ENCODE results near the gene LRWD1. TPM values are rescaled to one million over a fixed set of nuclear protein-coding genes. Genes with fewer than 3 reads are reported as not detected.
A peak's percentile ranks its signal among the peaks of the same experiment; 100 is the strongest.
"Not testable (repeated sequence)": the region's sequence is repeated elsewhere in the genome, so short reads cannot be mapped to it uniquely, and the experiment has no call there.

LRWD1 gene
- total RNA-seq, 1 donor from 2014 or later, result 23.5 TPM

GRCh38 chr7:102479982-102480637, 15.3 kb downstream of the LRWD1 start:
- H3K27ac Mint-ChIP-seq; H3K4me1 Mint-ChIP-seq (ENCODE audit: unreplicated experiment); H3K36me3 Mint-ChIP-seq; H3K4me3 Mint-ChIP-seq; H3K27me3 Mint-ChIP-seq; H3K9me3 Mint-ChIP-seq: not testable (repeated sequence)
- TF ChIP-seq CTCF (conservative IDR thresholded peaks at IDR 0.05), result peak; percentile 59
- peak; percentile 68 for DNase-seq (ENCODE audit: extremely low spot score, unreplicated experiment)

GRCh38 chr7:102481962-102482361, 17.2 kb downstream of the LRWD1 start:
- H3K9me3 Mint-ChIP-seq; H3K36me3 Mint-ChIP-seq; H3K27ac Mint-ChIP-seq; H3K27me3 Mint-ChIP-seq; H3K4me1 Mint-ChIP-seq (ENCODE audit: unreplicated experiment); H3K4me3 Mint-ChIP-seq: not testable (repeated sequence)
- DNase-seq (ENCODE audit: extremely low spot score, unreplicated experiment), result peak; percentile 34

- H3K4me3 Mint-ChIP-seq; DNase-seq (ENCODE audit: extremely low spot score, unreplicated experiment); H3K9me3 Mint-ChIP-seq; H3K36me3 Mint-ChIP-seq; H3K4me1 Mint-ChIP-seq (ENCODE audit: unreplicated experiment); H3K27ac Mint-ChIP-seq; H3K27me3 Mint-ChIP-seq: not testable (repeated sequence)
Observed at GRCh38 chr7:102484317-102484716, 19.5 kb downstream of the LRWD1 start.

- H3K9me3 Mint-ChIP-seq; H3K36me3 Mint-ChIP-seq; H3K4me3 Mint-ChIP-seq; H3K4me1 Mint-ChIP-seq (ENCODE audit: unreplicated experiment); H3K27ac Mint-ChIP-seq; H3K27me3 Mint-ChIP-seq: not testable (repeated sequence)
- DNase-seq (ENCODE audit: extremely low spot score, unreplicated experiment), result peak; percentile 62
Observed at GRCh38 chr7:102490529-102491075, 25.8 kb downstream of the LRWD1 start.

- H3K27ac Mint-ChIP-seq; H3K9me3 Mint-ChIP-seq; H3K4me1 Mint-ChIP-seq (ENCODE audit: unreplicated experiment); DNase-seq (ENCODE audit: extremely low spot score, unreplicated experiment); H3K27me3 Mint-ChIP-seq; H3K36me3 Mint-ChIP-seq; H3K4me3 Mint-ChIP-seq: not testable (repeated sequence)
Observed at GRCh38 chr7:102493220-102493935, 28.6 kb downstream of the LRWD1 start.

GRCh38 chr7:102494026-102494425, 29.2 kb downstream of the LRWD1 start:
- H3K4me3 Mint-ChIP-seq; H3K27me3 Mint-ChIP-seq; H3K4me1 Mint-ChIP-seq (ENCODE audit: unreplicated experiment); H3K27ac Mint-ChIP-seq; H3K9me3 Mint-ChIP-seq; H3K36me3 Mint-ChIP-seq; DNase-seq (ENCODE audit: extremely low spot score, unreplicated experiment): not testable (repeated sequence)

- not testable (repeated sequence) for H3K4me1 Mint-ChIP-seq (ENCODE audit: unreplicated experiment); H3K27me3 Mint-ChIP-seq; H3K4me3 Mint-ChIP-seq; H3K9me3 Mint-ChIP-seq; H3K36me3 Mint-ChIP-seq; H3K27ac Mint-ChIP-seq; DNase-seq (ENCODE audit: extremely low spot score, unreplicated experiment)
Observed at GRCh38 chr7:102494473-102495149, 29.8 kb downstream of the LRWD1 start.

GRCh38 chr7:102496861-102497260, 32.1 kb downstream of the LRWD1 start:
- H3K36me3 Mint-ChIP-seq, H3K27ac Mint-ChIP-seq: not testable (repeated sequence)

GRCh38 chr7:102497308-102497707, 32.5 kb downstream of the LRWD1 start:
- H3K36me3 Mint-ChIP-seq; H3K4me1 Mint-ChIP-seq (ENCODE audit: unreplicated experiment); H3K4me3 Mint-ChIP-seq; H3K27me3 Mint-ChIP-seq; H3K27ac Mint-ChIP-seq; DNase-seq (ENCODE audit: extremely low spot score, unreplicated experiment); H3K9me3 Mint-ChIP-seq: not testable (repeated sequence)

More at GRCh38 chr7:102496861-102497260, 32.1 kb downstream of the LRWD1 start:
- not testable (repeated sequence) for H3K4me1 Mint-ChIP-seq (ENCODE audit: unreplicated experiment); H3K4me3 Mint-ChIP-seq; H3K27me3 Mint-ChIP-seq; H3K9me3 Mint-ChIP-seq; DNase-seq (ENCODE audit: extremely low spot score, unreplicated experiment)

- not testable (repeated sequence) for H3K9me3 Mint-ChIP-seq, H3K4me3 Mint-ChIP-seq
Observed at GRCh38 chr7:102498321-102498720, 33.5 kb downstream of the LRWD1 start.

GRCh38 chr7:102503141-102503540, 38.4 kb downstream of the LRWD1 start:
- not testable (repeated sequence) for DNase-seq (ENCODE audit: extremely low spot score, unreplicated experiment); H3K4me3 Mint-ChIP-seq; H3K4me1 Mint-ChIP-seq (ENCODE audit: unreplicated experiment); H3K36me3 Mint-ChIP-seq; H3K27me3 Mint-ChIP-seq; H3K27ac Mint-ChIP-seq; H3K9me3 Mint-ChIP-seq

More at GRCh38 chr7:102498321-102498720, 33.5 kb downstream of the LRWD1 start:
- not testable (repeated sequence) for DNase-seq (ENCODE audit: extremely low spot score, unreplicated experiment); H3K4me1 Mint-ChIP-seq (ENCODE audit: unreplicated experiment); H3K27me3 Mint-ChIP-seq; H3K36me3 Mint-ChIP-seq; H3K27ac Mint-ChIP-seq

GRCh38 chr7:102505298-102506185, 40.8 kb downstream of the LRWD1 start:
- not testable (repeated sequence) for H3K9me3 Mint-ChIP-seq; H3K27ac Mint-ChIP-seq; H3K4me1 Mint-ChIP-seq (ENCODE audit: unreplicated experiment); H3K27me3 Mint-ChIP-seq; H3K4me3 Mint-ChIP-seq; H3K36me3 Mint-ChIP-seq; DNase-seq (ENCODE audit: extremely low spot score, unreplicated experiment)

Data from type B pancreatic cell (in vitro differentiated cells).